ENCODE measurements around the gene BIN2.

DNA sequence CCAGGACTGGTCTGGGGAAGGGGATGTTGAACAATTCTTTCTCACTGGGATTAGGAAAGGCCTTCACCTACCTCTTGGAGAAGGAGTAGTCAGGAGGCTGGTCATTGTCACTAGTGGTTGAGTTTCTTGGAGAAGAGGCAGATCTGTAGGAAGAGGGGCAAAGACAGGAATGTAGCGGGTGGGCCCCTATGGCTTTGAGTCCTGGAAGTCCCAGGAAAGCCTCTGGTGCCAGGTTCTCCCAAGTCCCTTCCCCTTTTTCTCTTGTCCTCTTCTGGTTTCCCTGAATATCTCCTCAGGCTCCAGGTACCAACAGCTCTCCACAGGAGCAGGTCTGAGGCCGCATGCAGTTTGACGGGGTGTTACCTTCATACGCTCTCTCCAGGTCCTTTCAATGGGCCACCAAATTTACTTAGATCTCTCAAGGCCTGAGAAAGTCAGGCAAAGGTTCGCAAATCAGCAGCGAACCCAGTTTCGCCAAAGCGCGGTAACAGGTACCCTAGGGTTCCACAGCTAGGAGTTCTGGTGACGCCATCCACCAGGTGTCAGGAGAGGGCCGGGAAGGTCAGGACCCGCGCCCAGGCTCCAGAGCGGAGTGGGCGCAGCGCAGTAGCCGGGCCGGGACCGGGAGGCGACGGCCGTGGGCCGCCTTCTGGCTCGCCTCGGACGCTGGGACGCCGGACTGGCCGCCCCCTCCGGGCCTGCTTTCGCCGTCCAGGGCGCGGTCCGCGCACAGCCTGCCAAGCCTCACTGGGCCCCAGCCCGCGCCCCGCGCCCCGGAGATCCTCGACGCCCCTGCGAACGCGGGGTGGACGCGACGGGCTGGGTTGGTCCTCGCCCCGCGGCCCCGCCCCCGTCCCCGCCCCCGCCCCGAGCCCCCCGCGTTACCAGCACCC lies 54.6 kb downstream of the BIN2 start:
- TF ChIP-seq, protein P1, sequence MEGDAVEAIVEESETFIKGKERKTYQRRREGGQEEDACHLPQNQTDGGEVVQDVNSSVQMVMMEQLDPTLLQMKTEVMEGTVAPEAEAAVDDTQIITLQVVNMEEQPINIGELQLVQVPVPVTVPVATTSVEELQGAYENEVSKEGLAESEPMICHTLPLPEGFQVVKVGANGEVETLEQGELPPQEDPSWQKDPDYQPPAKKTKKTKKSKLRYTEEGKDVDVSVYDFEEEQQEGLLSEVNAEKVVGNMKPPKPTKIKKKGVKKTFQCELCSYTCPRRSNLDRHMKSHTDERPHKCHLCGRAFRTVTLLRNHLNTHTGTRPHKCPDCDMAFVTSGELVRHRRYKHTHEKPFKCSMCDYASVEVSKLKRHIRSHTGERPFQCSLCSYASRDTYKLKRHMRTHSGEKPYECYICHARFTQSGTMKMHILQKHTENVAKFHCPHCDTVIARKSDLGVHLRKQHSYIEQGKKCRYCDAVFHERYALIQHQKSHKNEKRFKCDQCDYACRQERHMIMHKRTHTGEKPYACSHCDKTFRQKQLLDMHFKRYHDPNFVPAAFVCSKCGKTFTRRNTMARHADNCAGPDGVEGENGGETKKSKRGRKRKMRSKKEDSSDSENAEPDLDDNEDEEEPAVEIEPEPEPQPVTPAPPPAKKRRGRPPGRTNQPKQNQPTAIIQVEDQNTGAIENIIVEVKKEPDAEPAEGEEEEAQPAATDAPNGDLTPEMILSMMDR (conservative IDR thresholded peaks at IDR 0.05; ENCODE audit: low read length), result peak; percentile 74
- TF ChIP-seq EZH2phosphoT487 (IDR thresholded peaks at IDR 0.05; ENCODE audit: borderline replicate concordance, low read depth, low read length), result no peak
